Activated T-helper 1 cell treated with anti-CD3 and anti-CD28 coated beads, Interleukin-2, amount 50 U/mL, for 16 hours (primary cell): Measurements from ENCODE around the gene KBTBD2.
A peak's percentile ranks its signal among the peaks of the same experiment; 100 is the strongest.
"Not testable (repeated sequence)": the region's sequence is repeated elsewhere in the genome, so short reads cannot be mapped to it uniquely, and the experiment has no call there.

Experiments
- DNase-seq, 2 donors: peaks; one replicate each; pipeline ENCODE4 v3.0.0-alpha.2; 2020; ENCODE audit warnings: low read depth in 1 of 2, low spot score in 1 of 2

The KBTBD2 gene

GRCh38 chr7:32893722-32894121, 2.2 kb upstream of the KBTBD2 start:
- no peak for DNase-seq

GRCh38 chr7:32893207-32893524, 1.6 kb upstream of the KBTBD2 start:
- no peak for DNase-seq

- DNase-seq = peak; percentile 14 to 16
Observed at GRCh38 chr7:32892521-32893206, 1.1 kb upstream of the KBTBD2 start.

DNA sequence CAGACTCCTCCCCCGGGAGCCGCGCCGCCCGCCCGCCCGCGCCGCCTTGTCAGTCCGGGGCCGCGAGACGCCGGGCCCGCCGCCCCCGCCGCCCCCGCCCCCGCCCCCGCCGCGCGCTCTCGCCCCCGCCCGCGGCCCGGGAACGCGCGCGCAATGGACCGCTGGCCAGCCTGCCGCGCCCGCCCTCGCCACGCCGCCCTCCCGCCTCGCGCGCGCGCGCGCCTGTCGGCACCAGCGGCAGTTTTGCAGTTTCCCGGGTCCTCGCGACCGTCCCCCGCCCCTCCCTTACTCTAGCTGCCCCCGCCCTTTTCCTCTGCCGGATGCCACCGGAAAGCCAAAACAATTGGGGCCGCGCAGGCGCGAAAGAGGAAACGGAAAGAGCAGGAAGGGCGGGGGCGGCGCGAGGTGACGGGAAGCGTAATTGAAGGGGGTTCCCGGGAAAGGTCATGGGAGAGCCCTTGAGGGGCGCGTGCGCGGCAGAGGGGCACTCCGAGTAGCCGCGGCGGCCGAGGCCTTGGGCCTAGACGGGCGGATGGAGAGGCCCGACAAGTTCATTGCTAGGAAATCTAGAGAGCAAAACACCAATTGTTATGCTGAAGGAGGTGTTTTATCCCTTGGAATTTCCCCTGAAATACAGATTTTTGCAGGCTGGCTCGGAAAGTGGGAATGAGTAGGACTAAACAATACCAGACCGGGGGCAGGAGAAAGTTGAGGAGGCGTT, 400 bp upstream of the KBTBD2 start:
- DNase-seq = peak; percentile 95 to 97

DNA sequence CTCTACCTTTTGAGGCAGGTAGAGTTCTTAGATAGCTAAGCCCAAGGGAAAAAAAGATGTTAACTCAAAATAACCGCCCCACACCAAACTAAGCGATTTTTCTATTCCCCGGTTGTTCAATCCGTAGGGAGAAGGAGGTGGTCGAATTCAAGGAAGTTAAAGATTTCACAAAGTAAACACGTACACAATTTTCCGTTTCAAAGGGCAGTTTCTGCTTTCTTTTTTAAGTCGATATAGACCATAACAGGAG, 842 bp downstream of the KBTBD2 start:
- DNase-seq = no peak

DNA sequence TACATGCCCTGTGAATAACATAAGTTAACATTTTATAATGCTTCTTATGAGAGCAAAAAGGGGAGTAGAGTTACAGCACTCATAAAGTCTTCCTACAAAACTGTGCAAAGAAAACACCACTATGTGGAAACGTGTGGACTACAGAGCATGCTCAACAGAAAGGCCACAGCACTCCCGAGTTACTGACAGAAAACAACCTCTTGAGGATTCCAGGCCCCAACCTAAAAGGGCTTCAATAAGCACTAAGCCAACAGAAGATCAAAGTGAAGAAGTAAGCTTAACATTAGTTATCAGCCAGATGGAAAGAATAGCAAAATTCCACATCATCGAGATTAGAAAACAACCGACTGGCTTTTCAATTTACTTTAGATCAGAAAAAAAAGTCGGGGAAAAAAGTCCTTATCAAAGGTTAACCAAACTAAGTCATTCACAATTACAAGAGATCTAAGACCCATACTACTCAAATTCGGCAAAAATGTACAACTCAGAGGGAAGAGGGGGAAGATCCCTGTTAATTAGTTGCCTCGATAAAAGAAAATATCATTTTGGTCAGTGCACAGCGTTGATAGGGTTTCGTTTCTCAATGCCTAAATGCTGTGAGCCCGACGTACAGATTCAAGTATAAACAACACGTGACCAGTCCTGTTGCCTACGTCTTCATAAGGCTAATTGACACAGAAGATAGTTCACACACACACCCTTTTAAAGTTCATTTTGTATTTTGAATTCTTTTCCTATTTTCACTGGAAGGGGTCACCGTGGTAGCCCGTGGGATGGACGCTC, 1.4 kb downstream of the KBTBD2 start:
- DNase-seq = no peak

DNA sequence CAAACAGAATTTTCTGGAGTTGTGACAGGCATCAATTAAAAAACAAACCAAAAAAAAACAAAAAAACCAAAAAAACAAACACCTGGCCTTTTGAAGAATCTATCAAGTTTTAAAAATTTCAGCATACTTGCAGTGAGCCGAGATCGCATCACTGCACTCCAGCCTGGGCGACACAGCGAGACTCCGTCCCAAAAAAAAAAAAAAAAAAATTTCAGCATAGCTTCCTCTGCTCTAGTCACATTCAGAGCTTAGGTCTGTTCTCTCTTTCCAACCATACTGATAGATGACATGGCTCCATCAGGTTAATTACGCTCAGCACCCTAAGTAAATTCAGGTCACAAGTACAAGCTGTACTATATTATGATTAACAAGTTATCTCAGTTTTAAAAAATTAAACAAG, 3.1 kb downstream of the KBTBD2 start:
- DNase-seq = no peak

DNA sequence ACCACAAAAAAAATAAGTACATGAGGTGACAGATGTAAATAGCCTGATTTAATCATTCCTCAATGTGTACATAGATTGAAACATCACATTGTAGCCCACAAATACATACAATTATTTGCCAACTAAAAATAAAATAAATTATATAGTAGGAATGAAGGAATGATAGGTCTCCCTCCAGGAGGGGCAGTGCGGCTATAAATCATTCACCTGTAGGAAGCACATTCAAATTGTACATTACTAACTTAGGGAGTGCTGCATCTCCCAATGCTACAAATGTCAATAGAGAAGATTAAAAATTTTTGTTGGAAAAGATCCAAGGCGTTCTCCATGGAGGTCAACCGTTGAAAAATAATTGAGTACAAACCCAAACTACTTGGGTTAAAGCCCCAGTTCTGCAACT, 4.2 kb downstream of the KBTBD2 start:
- DNase-seq = no peak

GRCh38 chr7:32881074-32881982, 10.2 kb downstream of the KBTBD2 start:
- DNase-seq = no peak

GRCh38 chr7:32879460-32879859, 12.1 kb downstream of the KBTBD2 start:
- no peak for DNase-seq

- DNase-seq = not testable (repeated sequence)
Observed at GRCh38 chr7:32878023-32878422, 13.5 kb downstream of the KBTBD2 start.

- no peak for DNase-seq
Observed at GRCh38 chr7:32872421-32872820, 19.1 kb downstream of the KBTBD2 start.

DNA sequence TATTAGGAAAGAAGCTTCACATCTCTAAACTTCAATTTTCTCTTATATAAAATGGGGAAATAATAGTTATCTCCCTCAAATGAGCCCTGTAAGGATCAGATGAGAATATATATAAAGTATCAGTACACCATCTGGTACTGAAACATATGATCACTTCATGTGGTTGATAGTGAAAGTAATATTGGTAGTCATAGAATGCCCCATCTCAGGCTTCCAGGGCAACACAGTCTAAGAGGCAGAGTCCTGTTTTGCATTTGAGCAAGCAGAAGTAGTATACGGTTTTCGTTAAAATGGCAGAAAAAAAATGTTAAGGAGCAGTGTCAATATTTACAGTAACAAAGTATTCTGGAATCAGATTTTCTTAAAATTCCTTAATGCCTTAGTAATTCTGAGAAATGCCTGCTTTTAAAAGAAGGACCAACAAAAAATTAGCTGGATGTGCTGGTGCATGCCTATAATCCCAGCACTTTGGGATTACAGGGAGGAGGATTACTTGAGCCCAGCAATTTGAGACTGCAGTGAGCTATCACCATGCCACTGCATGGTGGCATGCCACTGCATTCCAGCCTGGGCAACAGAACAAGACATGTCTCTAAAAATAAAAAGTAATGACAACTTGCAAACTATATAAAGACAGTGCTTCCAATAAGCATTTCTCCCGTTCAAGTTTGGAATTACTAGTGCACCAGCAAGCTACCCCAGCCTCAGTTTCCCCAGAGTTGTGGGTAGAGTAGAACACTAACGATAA, 19.8 kb downstream of the KBTBD2 start:
- DNase-seq = no peak

DNA sequence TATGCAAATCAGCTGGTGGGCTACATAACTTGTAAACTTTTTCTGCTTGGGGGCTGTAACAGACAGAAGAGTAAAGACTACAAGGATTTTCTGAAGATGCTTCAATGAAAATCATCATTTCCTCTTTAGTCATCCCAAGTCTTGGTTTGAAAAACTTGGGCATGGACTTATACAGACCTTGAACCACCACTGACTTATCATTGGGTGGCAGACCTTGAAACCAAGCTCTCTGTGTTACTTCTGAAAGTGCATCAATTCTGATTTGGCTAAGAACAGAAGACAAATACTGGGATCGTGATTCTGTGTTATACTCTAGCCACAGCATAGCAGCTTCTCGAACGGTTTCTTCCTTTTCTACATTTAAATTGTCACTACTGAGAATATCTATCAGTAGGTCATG, 21.3 kb downstream of the KBTBD2 start:
- no peak for DNase-seq

GRCh38 chr7:32869716-32870115, 21.8 kb downstream of the KBTBD2 start:
- no peak for DNase-seq

- DNase-seq = no peak
Observed at GRCh38 chr7:32868116-32868515, 23.4 kb downstream of the KBTBD2 start.

DNA sequence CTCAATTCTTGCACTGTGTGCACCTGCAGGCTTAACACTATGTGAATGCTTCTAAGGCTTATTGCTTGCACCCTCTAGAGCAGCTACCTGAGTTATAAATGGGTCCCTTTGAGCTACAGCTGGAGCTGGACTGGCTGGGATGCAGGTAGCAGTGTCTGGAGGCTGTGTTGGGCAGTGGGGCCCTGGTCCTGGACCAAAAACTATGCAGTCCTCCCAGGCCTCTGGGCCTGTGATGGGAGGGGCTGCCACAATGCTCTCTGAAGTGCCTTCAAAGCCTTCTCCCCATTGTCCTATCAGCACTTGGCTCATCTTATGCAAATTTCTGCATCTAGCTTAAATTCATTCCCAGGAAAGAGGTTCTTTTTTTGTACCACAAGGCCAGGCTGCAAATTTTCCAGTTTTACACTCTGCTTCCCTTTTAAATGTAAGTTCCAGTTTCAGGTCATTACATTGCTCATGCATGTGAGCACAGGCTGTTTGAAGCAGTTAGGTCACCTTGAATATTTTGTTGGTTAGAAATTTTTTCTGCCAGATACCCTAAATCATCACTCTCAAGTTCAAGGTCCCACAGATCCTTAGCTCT, 26.0 kb downstream of the KBTBD2 start:
- DNase-seq = no peak

DNA sequence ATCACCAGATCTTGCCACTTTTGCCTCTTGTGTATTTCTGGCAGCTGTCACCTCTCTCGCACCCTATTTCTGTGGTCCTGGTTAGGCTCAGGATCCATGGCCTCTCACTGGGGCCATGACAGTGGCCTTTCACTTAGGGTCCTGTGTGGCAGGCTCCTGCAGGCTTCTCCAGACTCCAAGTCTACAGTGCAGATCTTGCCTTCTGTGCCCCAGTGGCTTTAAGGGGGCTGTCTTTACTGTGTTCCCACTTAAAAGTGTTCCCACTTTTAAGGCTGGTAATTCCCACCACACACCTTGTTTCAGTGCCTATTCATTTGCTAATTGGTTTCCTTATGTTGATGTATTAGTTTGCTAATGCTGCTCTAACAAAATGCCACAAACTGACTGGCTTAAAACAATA, 27.7 kb downstream of the KBTBD2 start:
- not testable (repeated sequence) for DNase-seq

DNA sequence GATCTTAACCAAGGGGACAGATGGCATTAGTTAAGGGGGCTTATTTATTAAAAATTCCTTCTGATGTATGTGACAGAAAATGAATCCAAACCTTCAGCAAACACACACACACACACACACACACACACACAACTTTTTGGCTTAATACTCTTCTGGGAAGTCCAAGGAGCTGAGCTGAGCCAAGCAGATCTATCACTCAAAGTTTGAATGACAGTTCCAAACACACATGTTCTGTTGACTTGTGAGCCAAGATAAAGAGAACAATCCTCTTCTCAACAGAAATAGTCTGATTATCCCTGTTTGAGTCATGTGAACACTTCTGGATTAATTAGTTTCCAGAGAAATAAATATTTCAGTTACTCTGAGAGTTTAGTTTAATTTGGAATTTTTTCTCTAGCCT, 31.5 kb downstream of the KBTBD2 start:
- DNase-seq = no peak

- no peak for DNase-seq
Observed at GRCh38 chr7:32858648-32859047, 32.9 kb downstream of the KBTBD2 start.
